ENCODE data around the gene NALCN. TPM values are rescaled to one million over a fixed set of nuclear protein-coding genes. Genes with fewer than 3 reads are reported as not detected.

Gene NALCN
- total RNA-seq, 2 experiments from 2014 or later, result not detected

DNA sequence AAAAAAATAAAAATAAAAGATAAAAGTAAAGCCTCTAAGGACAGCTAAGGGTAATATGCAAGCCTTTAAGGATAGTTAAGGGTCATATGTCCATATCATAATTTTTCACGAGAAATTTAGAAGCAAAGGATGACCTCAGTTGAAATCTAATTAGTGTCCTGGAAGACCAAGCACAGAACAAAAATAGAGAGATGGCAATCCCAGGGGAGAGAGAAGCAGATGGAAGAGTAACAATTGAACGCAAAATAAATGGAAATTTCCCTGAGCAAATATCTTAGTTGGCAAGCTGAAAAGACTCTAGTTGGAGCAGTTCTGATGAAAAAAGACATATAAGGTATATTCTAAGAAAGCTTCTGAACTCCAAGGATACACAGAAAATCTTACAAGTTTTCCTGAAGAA is 275.4 kb downstream of the NALCN start:
- peaks cover 74% of the 10 kb centered on the region for H3K27me3 Mint-ChIP-seq
- intact Hi-C loops (cut with DNase I, micrococcal nuclease), result loop anchor here in 1 of 2 experiments (10.0 kb wide), 1 partner anchor 614 kb away; no protein-coding TSS in a partner anchor
- POLR2A ChIA-PET, result no interaction called here

DNA sequence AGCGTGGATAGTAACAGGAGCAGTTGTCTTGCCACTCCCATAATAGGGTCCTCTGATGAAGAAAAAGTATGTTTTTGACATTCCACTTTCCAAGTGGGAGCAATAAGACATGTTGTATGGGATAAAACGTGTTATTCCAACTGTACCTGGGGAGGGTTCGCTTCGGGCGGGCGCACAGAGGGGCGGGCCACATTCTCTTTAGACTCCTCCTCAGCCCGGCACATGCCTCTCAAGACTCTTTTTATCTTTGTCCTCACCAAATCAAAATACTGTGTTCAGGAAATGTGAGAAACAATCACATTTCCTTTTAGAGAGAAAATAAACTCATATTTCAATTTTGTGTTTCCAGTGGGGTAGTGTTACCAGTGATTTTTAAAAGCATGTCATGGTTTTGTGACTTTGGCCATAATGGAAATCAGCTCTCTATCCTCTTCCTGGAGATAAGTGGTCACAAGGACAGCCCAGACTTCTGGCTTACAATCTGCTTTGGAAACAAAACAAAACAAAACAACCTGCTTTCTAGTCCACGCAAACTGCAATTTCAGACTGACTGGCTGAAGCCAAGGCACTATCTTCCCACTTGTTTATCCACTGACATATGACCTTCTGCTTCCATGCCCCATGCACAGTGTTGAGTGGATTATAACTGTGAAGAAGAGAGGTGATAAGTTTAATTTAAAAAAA is 276.1 kb downstream of the NALCN start:
- H3K27ac ChIP-seq (ENCODE audit: low read depth in 1 of 2, low read length in 2 of 2), result no peak overlapping the region
- no peaks in the 10 kb centered on the region for H3K4me1 ChIP-seq (ENCODE audit: insufficient read depth, low read length)
- H3K27ac Mint-ChIP-seq, result no peak overlapping the region
- CTCF ChIA-PET, result no interaction called here
- peaks cover 74% of the 10 kb centered on the region for H3K27me3 Mint-ChIP-seq
- H3K36me3 Mint-ChIP-seq (ENCODE audit: low read depth), result no peaks in the 10 kb centered on the region
- no peak overlapping the region for H3K4me3 Mint-ChIP-seq
- H3K9me3 ChIP-seq (ENCODE audit: control insufficient read depth in 1 of 2, insufficient read depth in 1 of 2, low read length in 2 of 2), result no peaks in the 10 kb centered on the region
- no peaks in the 10 kb centered on the region for H3K36me3 ChIP-seq (ENCODE audit: insufficient read depth, low read length)
- TF ChIP-seq, protein P1, sequence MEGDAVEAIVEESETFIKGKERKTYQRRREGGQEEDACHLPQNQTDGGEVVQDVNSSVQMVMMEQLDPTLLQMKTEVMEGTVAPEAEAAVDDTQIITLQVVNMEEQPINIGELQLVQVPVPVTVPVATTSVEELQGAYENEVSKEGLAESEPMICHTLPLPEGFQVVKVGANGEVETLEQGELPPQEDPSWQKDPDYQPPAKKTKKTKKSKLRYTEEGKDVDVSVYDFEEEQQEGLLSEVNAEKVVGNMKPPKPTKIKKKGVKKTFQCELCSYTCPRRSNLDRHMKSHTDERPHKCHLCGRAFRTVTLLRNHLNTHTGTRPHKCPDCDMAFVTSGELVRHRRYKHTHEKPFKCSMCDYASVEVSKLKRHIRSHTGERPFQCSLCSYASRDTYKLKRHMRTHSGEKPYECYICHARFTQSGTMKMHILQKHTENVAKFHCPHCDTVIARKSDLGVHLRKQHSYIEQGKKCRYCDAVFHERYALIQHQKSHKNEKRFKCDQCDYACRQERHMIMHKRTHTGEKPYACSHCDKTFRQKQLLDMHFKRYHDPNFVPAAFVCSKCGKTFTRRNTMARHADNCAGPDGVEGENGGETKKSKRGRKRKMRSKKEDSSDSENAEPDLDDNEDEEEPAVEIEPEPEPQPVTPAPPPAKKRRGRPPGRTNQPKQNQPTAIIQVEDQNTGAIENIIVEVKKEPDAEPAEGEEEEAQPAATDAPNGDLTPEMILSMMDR (IDR thresholded peaks at IDR 0.05), result no peak
- POLR2A ChIA-PET, result no interaction called here
- peaks cover 14 to 28% of the 10 kb centered on the region in 2 experiments for H3K27me3 ChIP-seq (ENCODE audit: control insufficient read depth in 1 of 2, insufficient read depth in 2 of 2, low read length in 2 of 2)
- H3K4me3 ChIP-seq (ENCODE audit: low read length), result no peak overlapping the region
- no peaks in the 10 kb centered on the region for H3K4me1 Mint-ChIP-seq (ENCODE audit: low read depth)
- intact Hi-C loops (cut with DNase I, micrococcal nuclease), result loop anchor here in 1 of 2 experiments (10.0 kb wide), 1 partner anchor 615 kb away; no protein-coding TSS in a partner anchor
- ATAC-seq (ENCODE audit: poor library complexity) (no peak), DNase-seq (no peak)
- H3K9me3 Mint-ChIP-seq, result no peaks in the 10 kb centered on the region

More for the DNA sequence above, 275.4 kb downstream of the NALCN start:
- Histone ChIP-seq H3K27ac (ENCODE audit: low read depth in 1 of 2, low read length in 2 of 2) (no peak overlapping the region), H3K4me3 (ENCODE audit: low read length) (no peak overlapping the region), H3K27me3 (ENCODE audit: control insufficient read depth in 1 of 2, insufficient read depth in 2 of 2, low read length in 2 of 2) (peaks cover 14 to 28% of the 10 kb centered on the region in 2 experiments), H3K36me3 (ENCODE audit: insufficient read depth, low read length) (no peaks in the 10 kb centered on the region), H3K4me1 (ENCODE audit: insufficient read depth, low read length) (no peaks in the 10 kb centered on the region), H3K9me3 (ENCODE audit: control insufficient read depth in 1 of 2, insufficient read depth in 1 of 2, low read length in 2 of 2) (no peaks in the 10 kb centered on the region)
- ATAC-seq (ENCODE audit: poor library complexity) (no peak), DNase-seq (no peak)
- CTCF ChIA-PET, result no interaction called here
- TF ChIP-seq, protein P1 (IDR thresholded peaks at IDR 0.05), result no peak
- Mint-ChIP-seq H3K36me3 (ENCODE audit: low read depth) (no peaks in the 10 kb centered on the region), H3K27ac (no peak overlapping the region), H3K9me3 (no peaks in the 10 kb centered on the region), H3K4me1 (ENCODE audit: low read depth) (no peaks in the 10 kb centered on the region), H3K4me3 (no peak overlapping the region)

DNA sequence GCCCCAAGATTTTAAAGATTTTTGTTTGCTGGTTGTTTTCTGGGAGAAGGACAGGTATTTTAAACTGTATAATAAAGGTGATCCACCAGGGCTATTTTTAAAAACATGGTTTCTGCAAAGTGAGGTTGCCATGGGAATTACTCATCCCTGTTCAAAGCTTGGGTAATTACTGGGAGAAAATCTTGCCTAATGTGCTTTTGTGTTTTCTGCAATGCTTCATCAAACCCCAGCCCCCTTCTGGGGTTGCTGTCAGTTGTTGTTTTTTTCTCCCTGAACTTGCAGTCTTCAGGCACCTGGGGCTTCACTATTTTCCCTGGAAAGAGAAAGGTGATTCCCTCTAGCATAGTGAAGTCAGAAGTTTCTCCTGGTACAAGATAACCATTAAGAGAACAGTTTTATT is 277.2 kb downstream of the NALCN start:
- TF ChIP-seq, protein P1 (IDR thresholded peaks at IDR 0.05), result no peak
- Mint-ChIP-seq H3K9me3 (no peaks in the 10 kb centered on the region), H3K4me1 (ENCODE audit: low read depth) (no peaks in the 10 kb centered on the region), H3K4me3 (no peak overlapping the region), H3K36me3 (ENCODE audit: low read depth) (no peaks in the 10 kb centered on the region), H3K27me3 (peaks cover 69% of the 10 kb centered on the region), H3K27ac (no peak overlapping the region)
- H3K4me1 ChIP-seq (ENCODE audit: insufficient read depth, low read length), result no peaks in the 10 kb centered on the region
- no peak overlapping the region for H3K27ac ChIP-seq (ENCODE audit: low read depth in 1 of 2, low read length in 2 of 2)
- peaks cover 14 to 26% of the 10 kb centered on the region in 2 experiments for H3K27me3 ChIP-seq (ENCODE audit: control insufficient read depth in 1 of 2, insufficient read depth in 2 of 2, low read length in 2 of 2)
- no peaks in the 10 kb centered on the region for H3K36me3 ChIP-seq (ENCODE audit: insufficient read depth, low read length)
- H3K4me3 ChIP-seq (ENCODE audit: low read length), result no peak overlapping the region
- POLR2A ChIA-PET, result no interaction called here
- no peak for DNase-seq
- no peak for ATAC-seq (ENCODE audit: poor library complexity)
- intact Hi-C loops (cut with DNase I, micrococcal nuclease), result no loop called here
- CTCF ChIA-PET, result no interaction called here
- no peaks in the 10 kb centered on the region for H3K9me3 ChIP-seq (ENCODE audit: control insufficient read depth in 1 of 2, insufficient read depth in 1 of 2, low read length in 2 of 2)
